Activated CD4-positive, alpha-beta T cell treated with anti-CD3 and anti-CD28 coated beads for 4 hours (primary cell): Measurements from ENCODE around the gene PRCC.

ENCODE experiments used
- DNase-seq, 2 donors: peaks; one replicate each; pipeline ENCODE4 v3.0.0-alpha.2; 2020

PRCC gene

GRCh38 chr1:156801409-156802121 is 34.2 kb downstream of the PRCC start:
- no peak for DNase-seq

GRCh38 chr1:156802421-156802935 is 35.1 kb downstream of the PRCC start:
- no peak for DNase-seq

DNA sequence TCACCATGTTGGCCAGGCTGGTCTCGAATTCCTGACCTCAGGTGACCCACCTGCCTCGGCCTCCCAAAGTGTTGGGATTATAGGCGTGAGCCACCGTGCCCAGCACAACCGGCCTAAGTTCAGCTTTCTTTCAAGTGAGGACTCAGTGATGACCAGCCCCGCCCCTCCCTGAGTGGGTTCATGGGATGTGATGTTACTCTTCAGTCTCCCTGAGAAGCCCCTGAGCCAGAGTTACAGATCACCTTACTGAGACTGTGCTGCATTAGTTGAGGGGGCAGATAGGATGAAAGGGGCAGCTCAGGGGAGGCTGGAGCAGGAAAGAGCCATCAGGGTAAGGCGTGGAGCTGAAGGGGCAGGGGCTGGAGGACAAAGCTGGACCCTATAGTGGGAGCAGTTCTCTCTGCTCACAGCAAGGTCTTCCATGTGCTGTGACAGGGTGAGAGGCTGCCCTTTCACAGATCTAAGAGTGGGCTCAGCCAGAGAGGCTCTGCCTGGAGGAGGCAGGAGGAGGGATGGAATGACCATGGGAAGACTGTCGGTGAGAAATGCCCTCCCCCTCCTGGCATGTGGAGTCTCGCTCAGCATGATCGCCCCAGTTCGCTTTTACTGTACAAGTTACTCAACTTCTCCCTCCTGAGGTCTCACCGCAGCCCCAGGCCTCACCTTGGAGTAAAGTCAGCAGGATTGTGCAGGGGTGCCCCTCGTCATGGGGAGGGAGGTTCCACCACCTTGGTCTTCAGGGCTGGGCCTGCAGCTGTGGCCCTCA is 35.9 kb downstream of the PRCC start:
- no peak for DNase-seq

- DNase-seq, result no peak
Observed at GRCh38 chr1:156804026-156804425, 36.7 kb downstream of the PRCC start.

- DNase-seq, result no peak
Observed at GRCh38 chr1:156804572-156805243, 37.4 kb downstream of the PRCC start.

GRCh38 chr1:156805766-156806511 is 38.6 kb downstream of the PRCC start:
- DNase-seq, result no peak

- DNase-seq, result no peak
Observed at GRCh38 chr1:156806512-156807440, 39.4 kb downstream of the PRCC start.

DNA sequence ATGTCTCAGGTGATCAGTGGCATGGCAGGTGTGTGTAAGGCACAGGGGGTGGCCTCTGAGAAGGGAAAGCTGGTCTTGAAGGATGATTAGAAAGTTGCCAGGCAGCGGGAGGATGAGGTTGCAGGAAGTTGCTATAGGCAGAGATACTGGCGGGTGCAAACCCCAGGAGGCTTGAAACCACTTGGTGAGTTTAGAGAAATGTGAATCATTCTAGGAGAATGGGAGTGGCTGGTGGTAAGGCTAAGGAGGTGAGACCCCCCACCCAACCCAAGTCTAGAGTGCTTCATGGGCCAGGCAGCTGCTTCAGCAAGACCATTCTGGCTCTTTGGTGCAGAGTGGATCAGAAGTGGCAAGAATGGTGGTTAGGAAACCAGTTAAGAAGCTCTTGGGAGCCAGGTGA is 40.3 kb downstream of the PRCC start:
- DNase-seq, result no peak

GRCh38 chr1:156808186-156809030 is 41.1 kb downstream of the PRCC start:
- no peak for DNase-seq

- no peak for DNase-seq
Observed at GRCh38 chr1:156809281-156809680, 41.9 kb downstream of the PRCC start.

- no peak for DNase-seq
Observed at GRCh38 chr1:156809711-156810366, 42.5 kb downstream of the PRCC start.

- no peak for DNase-seq
Observed at GRCh38 chr1:156811168-156811567, 43.8 kb downstream of the PRCC start.

DNA sequence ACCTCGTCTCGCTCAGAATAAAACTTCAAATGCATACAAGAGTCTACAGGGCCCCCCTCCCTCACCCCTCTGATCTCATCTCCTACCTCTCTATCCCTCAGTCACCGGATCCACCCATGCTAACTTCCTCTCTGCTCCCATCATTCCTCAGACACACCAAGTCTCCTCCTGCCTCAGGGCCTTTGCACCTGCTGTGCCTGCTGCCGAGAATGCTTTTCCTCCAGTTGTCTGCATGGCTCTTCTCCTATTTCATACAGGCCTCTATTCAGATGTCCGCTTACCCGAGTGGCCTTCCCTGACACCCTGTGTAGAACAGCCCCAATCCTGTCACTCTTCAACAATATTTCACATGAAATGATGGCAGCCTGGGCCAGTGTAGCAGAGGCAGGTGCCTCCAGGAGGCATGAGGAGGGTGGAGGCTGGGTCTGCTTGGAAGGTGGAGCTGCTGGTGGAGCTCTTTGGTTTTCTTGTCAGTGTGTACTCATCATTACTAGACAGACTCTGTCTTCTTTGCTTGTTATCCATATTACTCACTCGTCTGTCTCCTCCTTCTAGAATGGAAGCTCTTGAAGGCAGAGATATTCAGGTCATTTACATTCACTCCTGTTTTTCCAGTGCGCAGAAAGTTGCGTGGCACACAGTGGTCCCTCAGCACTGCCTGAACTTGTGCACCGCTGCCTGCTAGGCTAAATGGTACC is 45.1 kb downstream of the PRCC start:
- DNase-seq, result no peak

- no peak for DNase-seq
Observed at GRCh38 chr1:156813298-156813697, 46.0 kb downstream of the PRCC start.

DNA sequence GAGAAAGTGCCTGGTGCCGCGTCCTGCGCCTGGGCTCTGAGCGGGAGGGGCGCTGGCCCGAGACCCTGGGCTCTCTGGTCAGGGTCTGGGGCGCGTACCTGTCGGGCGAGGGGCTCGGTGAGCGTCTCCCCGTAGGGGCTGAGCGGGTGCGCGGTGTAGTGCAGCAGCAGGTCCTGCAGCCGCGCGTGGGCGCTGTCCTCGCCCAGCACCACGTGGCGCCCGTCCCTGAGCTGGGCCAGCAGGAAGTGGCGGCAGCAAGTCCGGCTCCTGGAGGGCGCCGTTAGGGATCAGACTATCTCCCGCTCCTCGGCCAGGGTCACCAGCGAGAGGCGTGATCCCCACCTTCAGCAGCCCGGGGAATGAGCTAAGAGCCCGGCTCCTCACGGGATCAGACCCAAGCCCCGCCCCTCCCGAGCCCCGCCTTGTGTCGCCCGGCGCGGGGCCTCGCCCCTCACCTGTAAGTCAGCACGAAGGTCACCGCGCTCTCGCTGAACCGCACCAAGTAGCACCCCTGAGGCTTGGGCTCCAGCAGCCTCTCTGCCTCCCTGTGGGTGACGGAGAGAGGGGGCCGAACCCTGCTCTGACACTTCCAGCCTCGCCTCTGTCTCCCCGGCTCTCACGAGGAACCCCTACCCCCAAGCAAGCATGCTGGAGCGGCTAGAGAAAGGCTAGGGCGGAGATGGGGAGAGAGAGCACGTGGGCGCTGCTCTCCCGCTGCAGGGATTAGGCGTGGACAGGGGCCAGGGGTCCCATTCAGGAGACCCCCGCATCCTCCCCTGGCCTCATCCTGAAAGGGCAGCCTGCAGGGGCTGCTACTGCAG is 46.6 kb downstream of the PRCC start:
- peak; percentile 79 to 81 for DNase-seq

DNA sequence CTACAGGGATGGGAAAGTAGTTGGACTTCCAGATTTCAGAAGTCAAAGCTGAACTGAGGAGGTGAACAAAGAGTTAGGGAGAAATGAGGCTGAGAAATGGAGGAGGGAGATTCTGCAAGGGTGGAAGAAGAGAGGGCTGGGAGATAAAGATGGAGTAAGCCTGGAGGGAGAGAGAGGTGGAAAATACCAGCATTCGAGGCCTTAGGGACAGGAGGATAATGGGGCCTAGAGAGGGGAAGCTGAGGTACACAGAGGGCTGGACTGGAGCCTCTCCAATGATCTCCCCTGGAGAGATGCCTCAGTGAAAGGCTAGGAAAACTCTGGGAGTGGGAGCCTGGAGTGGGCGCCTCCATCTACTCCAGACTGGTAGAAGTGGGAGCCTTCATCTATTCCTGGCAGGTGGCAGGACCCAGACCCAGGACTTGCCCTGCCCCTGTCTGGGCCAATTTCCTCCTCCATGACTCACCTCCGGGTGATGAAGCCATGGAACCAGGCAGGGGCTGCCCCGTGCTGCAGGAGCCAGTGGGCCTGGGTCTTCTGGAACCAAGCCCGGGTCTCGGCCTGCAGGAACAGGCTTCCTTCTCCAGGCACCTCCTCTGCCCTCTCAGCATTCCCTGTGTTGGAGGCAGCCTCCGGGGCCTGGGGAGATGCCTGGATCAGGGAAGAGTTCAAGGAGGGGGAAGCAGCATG is 47.4 kb downstream of the PRCC start:
- peak; percentile 62 to 63 for DNase-seq

GRCh38 chr1:156815307-156815826 is 48.0 kb downstream of the PRCC start:
- DNase-seq, result no peak

DNA sequence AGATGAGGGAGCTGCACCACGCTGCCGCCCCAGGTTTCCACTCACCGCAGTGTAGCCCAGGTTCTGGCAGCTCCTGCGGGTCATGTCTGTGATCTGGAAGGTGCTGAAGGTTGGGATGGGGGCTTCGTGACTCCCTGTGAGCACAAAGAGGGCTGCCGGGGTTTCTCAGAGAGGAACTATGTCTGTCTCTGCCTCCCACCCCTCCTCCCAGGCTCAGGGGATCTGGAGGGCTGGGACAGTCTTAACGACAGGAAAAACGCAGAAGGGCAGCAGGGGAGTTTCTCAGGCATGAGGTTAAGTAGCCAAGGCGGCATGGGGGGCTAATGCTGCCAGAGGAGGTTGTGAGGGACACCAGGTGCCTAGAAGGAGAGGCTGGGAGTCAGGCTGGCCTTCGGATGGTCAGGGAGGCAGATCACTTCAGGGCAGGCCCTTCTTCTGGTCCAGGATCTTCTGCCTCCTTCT is 48.7 kb downstream of the PRCC start:
- no peak for DNase-seq
